ENCODE measurements around the gene RSAD1.

GRCh38 chr17:50444841-50445715 is 33.6 kb upstream of the RSAD1 start:
- TF ChIP-seq EZH2 (IDR thresholded peaks at IDR 0.05), result no peak
- no peak for TF ChIP-seq POLR2AphosphoS5 (IDR thresholded peaks at IDR 0.05; ENCODE audit: borderline replicate concordance, low read depth, low read length)

Measured in SK-N-MC (cell line).